Chondrocyte (in vitro differentiated cells): Measurements from ENCODE around the gene HS6ST3. TPM values are rescaled to one million over a fixed set of nuclear protein-coding genes. Genes with fewer than 3 reads are reported as not detected.
A peak's percentile ranks its signal among the peaks of the same experiment; 100 is the strongest.

Experiments
- DNase-seq: peaks from one replicate; pipeline ENCODE4 v3.0.0; 2021; ENCODE audit warnings: mixed read lengths, low spot score
- H3K27ac Mint-ChIP-seq: one replicate; pipeline ENCODE4 v1.8.0; 2021; ENCODE audit warnings: mild to moderate bottlenecking, moderate library complexity, mixed read lengths; ENCODE audit not compliant: unreplicated experiment
- H3K27me3 Mint-ChIP-seq: 2 replicates; pipeline ENCODE4 v1.8.0; 2021; ENCODE audit warnings: low read depth, mixed read lengths
- H3K36me3 Mint-ChIP-seq: 2 replicates; pipeline ENCODE4 v1.8.0; 2021; ENCODE audit warnings: low read depth, mixed read lengths
- H3K4me1 Mint-ChIP-seq: 2 replicates; pipeline ENCODE4 v1.8.0; 2021; ENCODE audit warnings: low read depth, mild to moderate bottlenecking, mixed read lengths
- H3K4me3 Mint-ChIP-seq: one replicate; pipeline ENCODE4 v1.8.0; 2021; ENCODE audit warnings: mild to moderate bottlenecking, moderate library complexity, mixed read lengths; ENCODE audit not compliant: unreplicated experiment
- H3K9me3 Mint-ChIP-seq: 2 replicates; pipeline ENCODE4 v1.8.0; 2021; ENCODE audit warnings: low read depth, mixed read lengths
- total RNA-seq: library from RNA; stranded (reverse); gene quantifications from 3 replicates; pipeline ENCODE4 v1.2.1, GENCODE V29; 2021
- TF ChIP-seq, protein P1 (sequence below): fragments of 200-600 bp; sonication (generic); IDR thresholded peaks from 2 replicates; pipeline ENCODE4 v1.5.0; 2021; ENCODE audit warnings: antibody characterized with exemption, mild to moderate bottlenecking, moderate library complexity

The HS6ST3 gene
- total RNA-seq, 1 donor from 2014 or later = not detected

DNA sequence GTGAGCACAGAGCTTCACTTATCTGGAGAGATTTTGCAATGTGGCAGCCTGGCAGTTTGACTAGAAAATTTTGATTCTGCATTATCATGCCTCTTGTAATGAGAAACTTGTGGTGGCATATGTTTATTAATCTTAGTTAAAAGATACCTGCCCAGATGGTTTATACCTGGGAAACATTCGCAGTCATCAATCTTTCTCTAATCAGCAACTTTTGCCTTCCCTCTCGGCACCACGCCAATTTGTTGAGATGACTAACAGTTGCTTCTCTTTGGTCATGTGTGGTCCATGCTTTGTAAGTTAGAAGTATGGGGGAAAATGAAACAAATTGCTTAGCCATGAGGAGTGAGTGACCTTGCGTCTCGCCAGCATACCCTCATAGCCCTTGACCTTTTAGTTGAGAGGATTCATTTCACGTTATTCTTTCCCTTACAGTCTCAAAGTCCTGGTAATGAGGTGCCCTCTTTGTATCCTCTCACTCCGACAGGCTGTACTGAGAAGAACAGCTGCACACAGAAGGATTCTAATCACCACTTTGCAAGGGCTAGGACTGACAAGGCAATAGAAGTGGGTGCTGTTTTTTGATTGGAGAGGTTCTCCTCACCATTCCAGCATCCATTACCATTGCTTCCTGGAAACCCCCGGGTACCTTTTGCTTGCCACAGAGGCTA lies 703.0 kb downstream of the HS6ST3 start:
- Mint-ChIP-seq H3K9me3 (peaks cover 2% of the 10 kb centered on the region), H3K4me3 (no peak overlapping the region), H3K4me1 (no peaks in the 10 kb centered on the region), H3K27me3 (peaks cover 7% of the 10 kb centered on the region), H3K27ac (no peak overlapping the region), H3K36me3 (no peaks in the 10 kb centered on the region)
- no peak for DNase-seq
- TF ChIP-seq, protein P1, sequence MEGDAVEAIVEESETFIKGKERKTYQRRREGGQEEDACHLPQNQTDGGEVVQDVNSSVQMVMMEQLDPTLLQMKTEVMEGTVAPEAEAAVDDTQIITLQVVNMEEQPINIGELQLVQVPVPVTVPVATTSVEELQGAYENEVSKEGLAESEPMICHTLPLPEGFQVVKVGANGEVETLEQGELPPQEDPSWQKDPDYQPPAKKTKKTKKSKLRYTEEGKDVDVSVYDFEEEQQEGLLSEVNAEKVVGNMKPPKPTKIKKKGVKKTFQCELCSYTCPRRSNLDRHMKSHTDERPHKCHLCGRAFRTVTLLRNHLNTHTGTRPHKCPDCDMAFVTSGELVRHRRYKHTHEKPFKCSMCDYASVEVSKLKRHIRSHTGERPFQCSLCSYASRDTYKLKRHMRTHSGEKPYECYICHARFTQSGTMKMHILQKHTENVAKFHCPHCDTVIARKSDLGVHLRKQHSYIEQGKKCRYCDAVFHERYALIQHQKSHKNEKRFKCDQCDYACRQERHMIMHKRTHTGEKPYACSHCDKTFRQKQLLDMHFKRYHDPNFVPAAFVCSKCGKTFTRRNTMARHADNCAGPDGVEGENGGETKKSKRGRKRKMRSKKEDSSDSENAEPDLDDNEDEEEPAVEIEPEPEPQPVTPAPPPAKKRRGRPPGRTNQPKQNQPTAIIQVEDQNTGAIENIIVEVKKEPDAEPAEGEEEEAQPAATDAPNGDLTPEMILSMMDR = no peak

DNA sequence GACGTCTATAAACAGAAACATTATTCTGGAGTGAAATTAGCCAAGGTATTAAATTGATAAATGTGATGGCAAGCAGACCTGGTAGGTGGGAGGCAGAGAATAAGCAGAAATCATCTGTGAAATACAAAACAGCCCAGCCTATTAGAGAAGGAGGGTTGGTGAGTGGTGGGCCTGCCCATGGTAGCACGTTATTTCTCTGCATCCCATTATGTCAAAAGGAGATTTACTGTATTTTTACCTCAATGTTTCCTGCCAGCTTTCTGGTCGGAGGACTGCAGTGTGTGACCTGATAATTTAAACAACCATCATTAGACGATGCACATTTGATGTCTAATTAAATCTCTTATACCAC lies 703.5 kb downstream of the HS6ST3 start:
- TF ChIP-seq, protein P1 = no peak
- H3K9me3 Mint-ChIP-seq = no peaks in the 10 kb centered on the region
- H3K4me1 Mint-ChIP-seq = no peaks in the 10 kb centered on the region
- DNase-seq = no peak
- no peak overlapping the region for H3K27ac Mint-ChIP-seq
- peaks cover 11% of the 10 kb centered on the region for H3K27me3 Mint-ChIP-seq
- H3K36me3 Mint-ChIP-seq = no peaks in the 10 kb centered on the region
- H3K4me3 Mint-ChIP-seq = no peak overlapping the region

DNA sequence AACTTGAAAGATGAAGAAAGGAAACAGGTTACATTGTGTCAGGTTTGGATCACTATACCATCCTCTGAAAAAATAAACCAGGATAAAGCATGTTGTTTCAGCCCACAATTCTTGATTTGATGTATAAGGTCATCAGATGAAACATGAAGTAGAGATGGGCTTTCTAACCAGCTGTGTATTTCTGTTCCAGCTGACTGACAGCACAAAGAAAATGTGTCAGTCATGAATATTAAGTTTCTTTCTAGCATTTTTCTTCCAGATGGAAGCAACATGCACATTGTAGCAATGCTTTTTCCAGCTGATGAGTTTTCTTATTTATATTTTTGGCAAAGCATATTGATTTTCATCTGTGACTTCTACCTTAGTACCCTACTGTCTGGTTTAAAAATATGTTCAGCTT lies 704.8 kb downstream of the HS6ST3 start:
- Mint-ChIP-seq H3K27me3 (peaks cover 11% of the 10 kb centered on the region), H3K27ac (no peak overlapping the region), H3K4me3 (no peak overlapping the region), H3K36me3 (no peaks in the 10 kb centered on the region), H3K9me3 (no peaks in the 10 kb centered on the region), H3K4me1 (no peaks in the 10 kb centered on the region)
- DNase-seq = no peak
- TF ChIP-seq, protein P1 = no peak

DNA sequence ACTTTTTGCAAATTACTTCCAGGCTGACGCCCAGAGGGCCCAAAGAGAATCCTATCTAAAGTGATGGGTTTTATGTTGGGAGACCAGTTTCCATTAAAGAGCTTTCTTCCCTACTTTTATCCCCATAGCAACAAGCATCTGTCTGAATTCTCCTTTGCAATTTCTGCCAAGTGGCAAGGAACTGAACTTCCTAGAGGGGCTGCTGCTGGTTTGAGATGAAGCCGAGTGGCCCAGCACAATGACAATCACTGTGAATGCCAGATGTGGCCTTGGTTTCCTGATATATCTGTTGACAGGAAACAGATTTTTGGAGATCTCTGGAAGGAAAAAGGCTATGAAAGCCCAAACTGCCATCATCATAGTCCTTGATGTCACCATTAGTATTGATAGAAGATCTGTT lies 705.8 kb downstream of the HS6ST3 start:
- no peak overlapping the region for H3K27ac Mint-ChIP-seq
- no peaks in the 10 kb centered on the region for H3K9me3 Mint-ChIP-seq
- no peaks in the 10 kb centered on the region for H3K36me3 Mint-ChIP-seq
- H3K4me3 Mint-ChIP-seq = no peak overlapping the region
- no peaks in the 10 kb centered on the region for H3K4me1 Mint-ChIP-seq
- DNase-seq = no peak
- TF ChIP-seq, protein P1 = no peak
- H3K27me3 Mint-ChIP-seq = peaks cover 14% of the 10 kb centered on the region

DNA sequence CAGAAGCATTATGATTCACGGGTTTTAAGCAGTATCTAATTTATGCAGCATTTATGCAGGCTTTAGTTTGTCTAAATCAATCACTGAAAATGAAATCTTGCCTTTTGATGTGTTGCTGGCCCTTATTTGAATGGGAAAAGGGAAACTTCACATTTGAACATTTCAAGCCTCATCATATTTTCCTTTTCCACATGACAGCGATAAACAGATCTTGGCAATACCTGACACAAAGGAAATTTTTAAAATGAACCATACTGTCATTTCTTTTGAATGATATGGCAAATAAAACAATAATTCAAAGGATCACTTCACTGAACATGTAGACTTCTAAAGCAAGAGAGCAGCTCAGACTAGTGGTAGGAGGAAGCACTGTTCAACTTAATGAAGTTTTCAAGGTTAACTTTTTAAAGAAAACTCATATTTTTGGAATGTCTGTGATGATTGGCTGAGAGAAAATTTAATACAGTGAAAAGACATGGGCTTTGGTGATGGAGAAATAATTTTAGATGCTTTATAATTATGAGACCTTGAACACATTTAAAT lies 706.3 kb downstream of the HS6ST3 start:
- Mint-ChIP-seq H3K36me3 (no peaks in the 10 kb centered on the region), H3K9me3 (no peaks in the 10 kb centered on the region), H3K4me1 (no peaks in the 10 kb centered on the region), H3K27me3 (peaks cover 19% of the 10 kb centered on the region), H3K27ac (no peak overlapping the region), H3K4me3 (no peak overlapping the region)
- DNase-seq = no peak
- TF ChIP-seq, protein P1 = peak; percentile 31
